GM23338 (cell line): ENCODE measurements around the gene STAT1. TPM values are rescaled to one million over a fixed set of nuclear protein-coding genes. Genes with fewer than 3 reads are reported as not detected.

Experiments used
- ATAC-seq: fragments of 200-7000 bp; cut with Tn5 transposase; 3 replicates; pipeline ENCODE4 v1.9.1; 2020
- DNase-seq: peaks from one replicate; pipeline ENCODE4 v3.0.0-alpha.2; 2015; ENCODE audit warnings: low spot score
- H2AFZ ChIP-seq: fragments of 200-600 bp; sonication (generic); 2 replicates; pipeline ENCODE4 v1.8.0; 2016; ENCODE audit warnings: antibody characterized with exemption, mild to moderate bottlenecking, moderate library complexity
- H3F3A ChIP-seq: fragments of 200-600 bp; sonication (generic); replicated peaks from 2 replicates; pipeline ENCODE4 v1.8.0; 2017; ENCODE audit warnings: antibody characterized with exemption, mixed run types, low read depth
- H3K27ac ChIP-seq: fragments of 200-600 bp; sonication (generic); 2 replicates; pipeline ENCODE4 v1.6.1; 2016; ENCODE audit warnings: low read depth
- H3K27me3 ChIP-seq: fragments of 200-600 bp; sonication (generic); 2 replicates; pipeline ENCODE4 v1.8.0; 2016; ENCODE audit warnings: mild to moderate bottlenecking, mixed run types, moderate library complexity; ENCODE audit not compliant: insufficient read depth
- H3K36me3 ChIP-seq: fragments of 200-600 bp; sonication (generic); 2 replicates; pipeline ENCODE4 v1.8.0; 2016; ENCODE audit warnings: mild to moderate bottlenecking; ENCODE audit not compliant: insufficient read depth
- H3K4me1 ChIP-seq: fragments of 200-600 bp; sonication (generic); 2 replicates; pipeline ENCODE4 v1.8.0; 2016; ENCODE audit warnings: mild to moderate bottlenecking, moderate library complexity; ENCODE audit not compliant: insufficient read depth
- H3K4me2 ChIP-seq: fragments of 200-600 bp; sonication (generic); 2 replicates; pipeline ENCODE4 v1.7.1; 2017; ENCODE audit warnings: mixed run types
- H3K4me3 ChIP-seq: fragments of 200-600 bp; sonication (generic); 2 replicates; pipeline ENCODE4 v1.6.1; 2016; ENCODE audit warnings: mixed run types
- H3K79me2 ChIP-seq: fragments of 200-600 bp; sonication (generic); replicated peaks from 2 replicates; pipeline ENCODE4 v1.8.0; 2017; ENCODE audit warnings: mild to moderate bottlenecking; ENCODE audit not compliant: insufficient read depth
- H3K9me2 ChIP-seq: fragments of 200-600 bp; sonication (generic); 2 replicates; pipeline ENCODE4 v1.8.0; 2017; ENCODE audit not compliant: insufficient read depth
- H4K20me1 ChIP-seq: fragments of 200-600 bp; sonication (generic); replicated peaks from 2 replicates; pipeline ENCODE4 v1.8.0; 2017; ENCODE audit warnings: mild to moderate bottlenecking; ENCODE audit not compliant: insufficient read depth
- H3K27ac Mint-ChIP-seq: 2 replicates; pipeline ENCODE4 v1.8.0; 2020; ENCODE audit warnings: inconsistent platforms, mild to moderate bottlenecking, moderate library complexity, mixed read lengths
- H3K27me3 Mint-ChIP-seq: 3 replicates; pipeline ENCODE4 v1.8.0; 2022; ENCODE audit warnings: low read depth, mild to moderate bottlenecking, moderate library complexity, mixed read lengths, inconsistent platforms; ENCODE audit not compliant: insufficient read depth, poor library complexity
- H3K36me3 Mint-ChIP-seq: 3 replicates; pipeline ENCODE4 v1.8.0; 2021; ENCODE audit warnings: low read depth, mild to moderate bottlenecking, inconsistent platforms, moderate library complexity, mixed read lengths
- H3K4me1 Mint-ChIP-seq: 3 replicates; pipeline ENCODE4 v1.8.0; 2020; ENCODE audit warnings: mild to moderate bottlenecking, inconsistent platforms, mixed read lengths
- H3K4me3 Mint-ChIP-seq: 3 replicates; pipeline ENCODE4 v1.8.0; 2021; ENCODE audit warnings: moderate library complexity, mild to moderate bottlenecking, inconsistent platforms, mixed read lengths
- H3K9me3 Mint-ChIP-seq: 3 replicates; pipeline ENCODE4 v1.8.0; 2020; ENCODE audit warnings: moderate library complexity, mild to moderate bottlenecking, inconsistent platforms, mixed read lengths
- EZH2 ChIP-seq: fragments of 200-600 bp; sonication (generic); IDR thresholded peaks from one replicate; pipeline ENCODE4 v1.8.0; 2017; ENCODE audit warnings: antibody characterized with exemption, mild to moderate bottlenecking, low read depth; ENCODE audit not compliant: unreplicated experiment
- JUNB ChIP-seq: IDR thresholded peaks from one replicate; pipeline ENCODE4 v1.6.1; 2016; ENCODE audit warnings: antibody characterized with exemption; ENCODE audit not compliant: unreplicated experiment
- ZNF114 ChIP-seq: fragments of 250-450 bp; sonication (Bioruptor Pico); IDR thresholded peaks from 2 replicates; pipeline ENCODE4 v1.5.0; 2020; ENCODE audit warnings: mild to moderate bottlenecking, moderate library complexity
- ZNF331 ChIP-seq: fragments of 250-450 bp; sonication (Bioruptor Pico); IDR thresholded peaks from 2 replicates; pipeline ENCODE4 v1.5.0; 2020; ENCODE audit warnings: low read depth, mild to moderate bottlenecking, moderate library complexity
- polyA plus RNA-seq: library from polyadenylated mRNA; unstranded; fragments of >200 nt; fragmentation: Nextera tagmentation; extraction: Ambion mirVana; gene quantifications from 2 replicates; pipeline ENCODE4 v1.2.1, GENCODE V29; 2016
- total RNA-seq: library from RNA; depleted of rRNA; stranded (reverse); fragments of >200 nt; shearing (Covaris generic); gene quantifications from 2 replicates; pipeline ENCODE4 v1.2.3, GENCODE V29; 2014
- TF ChIP-seq, protein P1 (sequence below), 2 experiments: fragments of 200-600 bp in 1 of 2; sonication (generic) in 1 of 2; conservative IDR thresholded peaks; 2 replicates each; pipeline versions ENCODE4 v1.5.1 to v1.6.1; 2016 to 2017; ENCODE audit warnings: antibody characterized with exemption in 2 of 2, low read depth in 2 of 2, mild to moderate bottlenecking in 2 of 2, moderate library complexity in 1 of 2
- TF ChIP-seq, protein P2 (sequence below): fragments of 250-450 bp; sonication (Bioruptor Pico); IDR thresholded peaks from 2 replicates; pipeline ENCODE4 v1.5.0; 2020; ENCODE audit warnings: mild to moderate bottlenecking, moderate library complexity

Gene STAT1
- total and polyA plus RNA-seq, 2 experiments from 2014 or later, result 15.1 to 47.4 TPM

DNA sequence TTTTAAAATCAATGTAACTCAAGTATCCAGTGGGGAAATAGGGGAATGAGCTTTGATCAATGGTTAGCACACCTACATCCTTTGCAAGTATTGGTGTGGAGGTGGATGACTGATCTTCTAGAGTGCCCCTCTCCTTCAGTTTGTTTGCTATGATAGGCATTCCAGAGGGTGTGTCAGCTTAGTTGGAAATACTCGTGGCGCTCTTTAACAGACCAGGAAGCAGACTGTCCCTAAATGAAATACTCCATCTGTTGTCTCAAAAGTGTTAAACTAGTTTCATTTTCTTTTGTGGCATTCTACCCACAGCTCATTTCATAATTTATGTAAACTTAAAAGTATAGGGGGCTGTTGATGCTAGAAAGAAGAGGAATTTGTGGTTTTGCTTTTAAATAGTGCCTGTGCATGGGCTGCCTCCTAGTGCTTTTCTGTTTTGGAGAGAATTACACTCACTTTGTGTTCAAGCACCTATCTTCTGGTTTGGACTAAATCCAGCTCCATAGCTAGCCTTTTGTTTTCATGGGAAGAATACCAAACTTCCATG lies 66.2 kb downstream of the STAT1 start:
- ATAC-seq (peak; percentile 64), DNase-seq (peak; percentile 28)
- no peaks in the 10 kb centered on the region for H3K27me3 Mint-ChIP-seq
- H3K4me3 Mint-ChIP-seq, result no peak overlapping the region
- Histone ChIP-seq H3K4me1 (peaks cover 9% of the 10 kb centered on the region; the same call in 1 of the 2 replicates), H3K36me3 (no peaks in the 10 kb centered on the region), H4K20me1 (no peaks in the 10 kb centered on the region), H3K79me2 (no peaks in the 10 kb centered on the region), H2AFZ (no peak overlapping the region), H3K4me2 (no peak overlapping the region; the same call in 1 of the 2 replicates), H3K9me2 (no peaks in the 10 kb centered on the region), H3K4me3 (no peak overlapping the region), H3K27ac (no peak overlapping the region), H3F3A (no peaks in the 10 kb centered on the region), H3K27me3 (no peaks in the 10 kb centered on the region)
- no peaks in the 10 kb centered on the region for H3K36me3 Mint-ChIP-seq
- H3K27ac Mint-ChIP-seq, result no peak overlapping the region
- H3K4me1 Mint-ChIP-seq, result peaks cover 9% of the 10 kb centered on the region; the same call in 2 of the 3 replicates
- no peak for TF ChIP-seq ZNF114 (CRISPR knock-in tag)
- TF ChIP-seq, protein P1, sequence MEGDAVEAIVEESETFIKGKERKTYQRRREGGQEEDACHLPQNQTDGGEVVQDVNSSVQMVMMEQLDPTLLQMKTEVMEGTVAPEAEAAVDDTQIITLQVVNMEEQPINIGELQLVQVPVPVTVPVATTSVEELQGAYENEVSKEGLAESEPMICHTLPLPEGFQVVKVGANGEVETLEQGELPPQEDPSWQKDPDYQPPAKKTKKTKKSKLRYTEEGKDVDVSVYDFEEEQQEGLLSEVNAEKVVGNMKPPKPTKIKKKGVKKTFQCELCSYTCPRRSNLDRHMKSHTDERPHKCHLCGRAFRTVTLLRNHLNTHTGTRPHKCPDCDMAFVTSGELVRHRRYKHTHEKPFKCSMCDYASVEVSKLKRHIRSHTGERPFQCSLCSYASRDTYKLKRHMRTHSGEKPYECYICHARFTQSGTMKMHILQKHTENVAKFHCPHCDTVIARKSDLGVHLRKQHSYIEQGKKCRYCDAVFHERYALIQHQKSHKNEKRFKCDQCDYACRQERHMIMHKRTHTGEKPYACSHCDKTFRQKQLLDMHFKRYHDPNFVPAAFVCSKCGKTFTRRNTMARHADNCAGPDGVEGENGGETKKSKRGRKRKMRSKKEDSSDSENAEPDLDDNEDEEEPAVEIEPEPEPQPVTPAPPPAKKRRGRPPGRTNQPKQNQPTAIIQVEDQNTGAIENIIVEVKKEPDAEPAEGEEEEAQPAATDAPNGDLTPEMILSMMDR (conservative IDR thresholded peaks at IDR 0.05; ENCODE audit: low read depth in 2 of 2), result peak in 1 of 2 experiments; percentile 21; a peak in 1 of 4 replicates
- TF ChIP-seq ZNF331 (CRISPR knock-in tag), result no peak
- H3K9me3 Mint-ChIP-seq, result no peaks in the 10 kb centered on the region

DNA sequence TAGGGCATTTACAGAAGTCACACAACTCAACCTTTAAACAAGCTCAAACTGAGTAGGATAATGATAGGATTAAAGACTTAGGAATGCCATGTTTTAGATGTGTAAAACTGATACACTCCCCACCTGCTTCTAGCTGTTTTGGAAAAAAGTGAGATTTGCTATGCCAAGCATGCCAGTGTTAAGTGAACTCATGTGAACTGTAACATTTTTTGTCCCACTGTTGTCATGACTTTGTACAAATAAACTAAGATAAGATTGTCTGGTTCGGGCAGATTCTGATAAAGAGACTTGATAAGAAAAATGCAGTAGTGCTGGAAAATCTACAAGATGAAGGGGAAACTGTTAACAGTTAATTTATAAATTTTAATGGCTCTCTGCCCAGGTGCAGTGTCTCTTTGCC lies 66.8 kb downstream of the STAT1 start:
- no peaks in the 10 kb centered on the region for H3K36me3 ChIP-seq
- H3K4me1 Mint-ChIP-seq, result peaks cover 9% of the 10 kb centered on the region; the same call in 2 of the 3 replicates
- H3K79me2 ChIP-seq, result no peaks in the 10 kb centered on the region
- H3K27ac Mint-ChIP-seq, result no peak overlapping the region
- H3K27me3 ChIP-seq, result no peaks in the 10 kb centered on the region
- H3K4me3 Mint-ChIP-seq, result no peak overlapping the region
- H2AFZ ChIP-seq, result no peak overlapping the region
- ATAC-seq (no peak), DNase-seq (no peak)
- H3F3A ChIP-seq, result no peaks in the 10 kb centered on the region
- no peaks in the 10 kb centered on the region for H3K36me3 Mint-ChIP-seq
- H3K4me2 ChIP-seq, result no peak overlapping the region
- no peaks in the 10 kb centered on the region for H3K9me2 ChIP-seq
- no peaks in the 10 kb centered on the region for H3K27me3 Mint-ChIP-seq
- peaks cover 9% of the 10 kb centered on the region; the same call in 1 of the 2 replicates for H3K4me1 ChIP-seq
- H3K9me3 Mint-ChIP-seq, result no peaks in the 10 kb centered on the region
- H3K4me3 ChIP-seq, result no peak overlapping the region
- TF ChIP-seq, protein P2, sequence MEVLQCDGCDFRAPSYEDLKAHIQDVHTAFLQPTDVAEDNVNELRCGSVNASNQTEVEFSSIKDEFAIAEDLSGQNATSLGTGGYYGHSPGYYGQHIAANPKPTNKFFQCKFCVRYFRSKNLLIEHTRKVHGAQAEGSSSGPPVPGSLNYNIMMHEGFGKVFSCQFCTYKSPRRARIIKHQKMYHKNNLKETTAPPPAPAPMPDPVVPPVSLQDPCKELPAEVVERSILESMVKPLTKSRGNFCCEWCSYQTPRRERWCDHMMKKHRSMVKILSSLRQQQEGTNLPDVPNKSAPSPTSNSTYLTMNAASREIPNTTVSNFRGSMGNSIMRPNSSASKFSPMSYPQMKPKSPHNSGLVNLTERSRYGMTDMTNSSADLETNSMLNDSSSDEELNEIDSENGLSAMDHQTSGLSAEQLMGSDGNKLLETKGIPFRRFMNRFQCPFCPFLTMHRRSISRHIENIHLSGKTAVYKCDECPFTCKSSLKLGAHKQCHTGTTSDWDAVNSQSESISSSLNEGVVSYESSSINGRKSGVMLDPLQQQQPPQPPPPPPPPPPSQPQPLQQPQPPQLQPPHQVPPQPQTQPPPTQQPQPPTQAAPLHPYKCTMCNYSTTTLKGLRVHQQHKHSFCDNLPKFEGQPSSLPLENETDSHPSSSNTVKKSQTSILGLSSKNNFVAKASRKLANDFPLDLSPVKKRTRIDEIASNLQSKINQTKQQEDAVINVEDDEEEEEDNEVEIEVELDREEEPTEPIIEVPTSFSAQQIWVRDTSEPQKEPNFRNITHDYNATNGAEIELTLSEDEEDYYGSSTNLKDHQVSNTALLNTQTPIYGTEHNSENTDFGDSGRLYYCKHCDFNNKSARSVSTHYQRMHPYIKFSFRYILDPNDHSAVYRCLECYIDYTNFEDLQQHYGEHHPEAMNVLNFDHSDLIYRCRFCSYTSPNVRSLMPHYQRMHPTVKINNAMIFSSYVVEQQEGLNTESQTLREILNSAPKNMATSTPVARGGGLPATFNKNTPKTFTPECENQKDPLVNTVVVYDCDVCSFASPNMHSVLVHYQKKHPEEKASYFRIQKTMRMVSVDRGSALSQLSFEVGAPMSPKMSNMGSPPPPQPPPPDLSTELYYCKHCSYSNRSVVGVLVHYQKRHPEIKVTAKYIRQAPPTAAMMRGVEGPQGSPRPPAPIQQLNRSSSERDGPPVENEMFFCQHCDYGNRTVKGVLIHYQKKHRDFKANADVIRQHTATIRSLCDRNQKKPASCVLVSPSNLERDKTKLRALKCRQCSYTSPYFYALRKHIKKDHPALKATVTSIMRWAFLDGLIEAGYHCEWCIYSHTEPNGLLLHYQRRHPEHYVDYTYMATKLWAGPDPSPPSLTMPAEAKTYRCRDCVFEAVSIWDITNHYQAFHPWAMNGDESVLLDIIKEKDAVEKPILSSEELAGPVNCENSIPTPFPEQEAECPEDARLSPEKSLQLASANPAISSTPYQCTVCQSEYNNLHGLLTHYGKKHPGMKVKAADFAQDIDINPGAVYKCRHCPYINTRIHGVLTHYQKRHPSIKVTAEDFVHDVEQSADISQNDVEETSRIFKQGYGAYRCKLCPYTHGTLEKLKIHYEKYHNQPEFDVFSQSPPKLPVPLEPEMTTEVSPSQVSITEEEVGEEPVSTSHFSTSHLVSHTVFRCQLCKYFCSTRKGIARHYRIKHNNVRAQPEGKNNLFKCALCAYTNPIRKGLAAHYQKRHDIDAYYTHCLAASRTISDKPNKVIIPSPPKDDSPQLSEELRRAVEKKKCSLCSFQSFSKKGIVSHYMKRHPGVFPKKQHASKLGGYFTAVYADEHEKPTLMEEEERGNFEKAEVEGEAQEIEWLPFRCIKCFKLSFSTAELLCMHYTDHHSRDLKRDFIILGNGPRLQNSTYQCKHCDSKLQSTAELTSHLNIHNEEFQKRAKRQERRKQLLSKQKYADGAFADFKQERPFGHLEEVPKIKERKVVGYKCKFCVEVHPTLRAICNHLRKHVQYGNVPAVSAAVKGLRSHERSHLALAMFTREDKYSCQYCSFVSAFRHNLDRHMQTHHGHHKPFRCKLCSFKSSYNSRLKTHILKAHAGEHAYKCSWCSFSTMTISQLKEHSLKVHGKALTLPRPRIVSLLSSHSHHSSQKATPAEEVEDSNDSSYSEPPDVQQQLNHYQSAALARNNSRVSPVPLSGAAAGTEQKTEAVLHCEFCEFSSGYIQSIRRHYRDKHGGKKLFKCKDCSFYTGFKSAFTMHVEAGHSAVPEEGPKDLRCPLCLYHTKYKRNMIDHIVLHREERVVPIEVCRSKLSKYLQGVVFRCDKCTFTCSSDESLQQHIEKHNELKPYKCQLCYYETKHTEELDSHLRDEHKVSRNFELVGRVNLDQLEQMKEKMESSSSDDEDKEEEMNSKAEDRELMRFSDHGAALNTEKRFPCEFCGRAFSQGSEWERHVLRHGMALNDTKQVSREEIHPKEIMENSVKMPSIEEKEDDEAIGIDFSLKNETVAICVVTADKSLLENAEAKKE (CRISPR knock-in tag), result no peak
- TF ChIP-seq EZH2, result no peak
- no peak for TF ChIP-seq ZNF114 (CRISPR knock-in tag)
- no peak for TF ChIP-seq JUNB
- no peaks in the 10 kb centered on the region for H4K20me1 ChIP-seq
- no peak overlapping the region for H3K27ac ChIP-seq
